MM.1S (cell line): ENCODE results near the gene FBH1.

ENCODE experiments used
- DNase-seq: peaks from one replicate; pipeline ENCODE4 v3.0.0-alpha.2; 2015
- H2AFZ ChIP-seq: fragments of 300-600 bp; sonication (generic); 2 replicates; pipeline ENCODE4 v1.6.0; 2016; ENCODE audit warnings: antibody characterized with exemption, low read length
- H3F3A ChIP-seq: fragments of 300-600 bp; sonication (generic); 2 replicates; pipeline ENCODE4 v1.6.1; 2016; ENCODE audit warnings: mild to moderate bottlenecking, antibody characterized with exemption, low read length, moderate library complexity, mixed read lengths; ENCODE audit not compliant: insufficient read depth
- H3K27ac ChIP-seq: fragments of 300-600 bp; sonication (generic); 2 replicates; pipeline ENCODE4 v1.5.1; 2016; ENCODE audit warnings: mild to moderate bottlenecking, low read length
- H3K27me3 ChIP-seq: fragments of 300-600 bp; sonication (generic); replicated peaks from 2 replicates; pipeline ENCODE4 v1.6.0; 2016; ENCODE audit warnings: low read length; ENCODE audit not compliant: insufficient read depth
- H3K36me3 ChIP-seq: fragments of 300-600 bp; sonication (generic); replicated peaks from 2 replicates; pipeline ENCODE4 v1.6.1; 2016; ENCODE audit warnings: mild to moderate bottlenecking, low read length, mixed read lengths; ENCODE audit not compliant: insufficient read depth
- H3K4me1 ChIP-seq: fragments of 300-600 bp; sonication (generic); 2 replicates; pipeline ENCODE4 v1.6.1; 2016; ENCODE audit warnings: low read length, mixed read lengths
- H3K4me2 ChIP-seq: fragments of 300-600 bp; sonication (generic); 2 replicates; pipeline ENCODE4 v1.6.0; 2016; ENCODE audit warnings: low read depth, low read length
- H3K4me3 ChIP-seq: fragments of 300-600 bp; sonication (generic); 2 replicates; pipeline ENCODE4 v1.5.1; 2016; ENCODE audit warnings: low read length, mixed read lengths
- H3K79me2 ChIP-seq: fragments of 300-600 bp; sonication (generic); 2 replicates; pipeline ENCODE4 v1.6.1; 2016; ENCODE audit warnings: mixed run types, low read length, mixed read lengths
- H3K9ac ChIP-seq: fragments of 300-600 bp; sonication (generic); 2 replicates; pipeline ENCODE4 v1.6.1; 2016; ENCODE audit warnings: low read length, mixed read lengths
- H3K9me2 ChIP-seq: fragments of 300-600 bp; sonication (generic); replicated peaks from 2 replicates; pipeline ENCODE4 v1.6.1; 2016; ENCODE audit warnings: mild to moderate bottlenecking, low read length, mixed read lengths; ENCODE audit not compliant: insufficient read depth
- H3K9me3 ChIP-seq: fragments of 300-600 bp; sonication (generic); replicated peaks from 2 replicates; pipeline ENCODE4 v1.6.1; 2016; ENCODE audit warnings: mild to moderate bottlenecking, low read length, mixed read lengths; ENCODE audit not compliant: insufficient read depth
- H4K20me1 ChIP-seq: fragments of 300-600 bp; sonication (generic); 2 replicates; pipeline ENCODE4 v1.6.1; 2016; ENCODE audit warnings: mild to moderate bottlenecking, low read length, moderate library complexity, mixed read lengths; ENCODE audit not compliant: insufficient read depth
- EZH2 ChIP-seq: fragments of 300-600 bp; sonication (generic); optimal IDR thresholded peaks from 2 replicates; pipeline ENCODE3; 2017; ENCODE audit warnings: low read depth, mild to moderate bottlenecking, antibody characterized with exemption, low read length, mixed read lengths
- EZH2phosphoT487 ChIP-seq: fragments of 300-600 bp; sonication (generic); IDR thresholded peaks from 2 replicates; pipeline ENCODE4 v1.6.1; 2018; ENCODE audit warnings: antibody characterized with exemption, low read length
- TF ChIP-seq, protein P1 (sequence below): fragments of 300-600 bp; sonication (generic); IDR thresholded peaks from 2 replicates; pipeline ENCODE4 v1.5.1; 2016; ENCODE audit warnings: antibody characterized with exemption, low read length, mixed read lengths

Gene FBH1

DNA sequence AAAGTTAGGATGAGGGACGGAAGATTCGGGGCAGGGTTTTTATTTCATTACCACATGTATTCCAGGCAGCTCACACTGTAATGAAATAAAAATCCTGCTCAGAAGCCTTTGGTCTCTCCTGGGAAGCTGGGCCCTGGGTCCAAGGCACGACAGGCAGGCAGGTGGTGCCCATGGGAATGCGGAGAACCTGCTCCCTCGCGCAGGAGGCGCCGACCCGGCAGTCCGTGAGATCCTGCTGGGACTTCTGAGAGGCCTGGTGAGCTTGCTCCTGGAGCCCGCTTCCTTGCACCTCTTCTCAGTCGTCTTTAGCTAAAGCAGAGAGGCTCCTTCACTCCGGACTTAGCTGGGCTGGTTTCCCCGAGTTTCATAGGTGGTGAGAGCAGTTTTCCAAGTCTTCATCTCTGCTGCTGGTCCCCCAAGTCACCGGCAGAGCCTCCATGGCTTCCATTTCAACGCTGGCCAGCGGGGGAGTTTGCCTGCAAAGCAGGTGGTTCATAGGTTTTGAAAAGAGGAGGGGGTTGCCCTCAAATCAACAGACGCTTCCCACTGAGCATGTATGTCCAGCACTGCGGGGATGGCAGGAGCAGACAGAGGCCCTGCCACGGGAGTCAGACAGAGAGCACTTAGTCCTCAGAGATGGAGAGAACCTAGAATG is 62.8 kb downstream of the FBH1 start:
- H3K9me2 ChIP-seq = no peaks in the 10 kb centered on the region
- no peak overlapping the region for H3K9ac ChIP-seq
- no peaks in the 10 kb centered on the region for H3F3A ChIP-seq
- H3K79me2 ChIP-seq = no peaks in the 10 kb centered on the region
- no peaks in the 10 kb centered on the region for H3K27me3 ChIP-seq
- no peak overlapping the region for H3K27ac ChIP-seq
- TF ChIP-seq EZH2phosphoT487 = no peak
- TF ChIP-seq EZH2 = no peak
- TF ChIP-seq, protein P1, sequence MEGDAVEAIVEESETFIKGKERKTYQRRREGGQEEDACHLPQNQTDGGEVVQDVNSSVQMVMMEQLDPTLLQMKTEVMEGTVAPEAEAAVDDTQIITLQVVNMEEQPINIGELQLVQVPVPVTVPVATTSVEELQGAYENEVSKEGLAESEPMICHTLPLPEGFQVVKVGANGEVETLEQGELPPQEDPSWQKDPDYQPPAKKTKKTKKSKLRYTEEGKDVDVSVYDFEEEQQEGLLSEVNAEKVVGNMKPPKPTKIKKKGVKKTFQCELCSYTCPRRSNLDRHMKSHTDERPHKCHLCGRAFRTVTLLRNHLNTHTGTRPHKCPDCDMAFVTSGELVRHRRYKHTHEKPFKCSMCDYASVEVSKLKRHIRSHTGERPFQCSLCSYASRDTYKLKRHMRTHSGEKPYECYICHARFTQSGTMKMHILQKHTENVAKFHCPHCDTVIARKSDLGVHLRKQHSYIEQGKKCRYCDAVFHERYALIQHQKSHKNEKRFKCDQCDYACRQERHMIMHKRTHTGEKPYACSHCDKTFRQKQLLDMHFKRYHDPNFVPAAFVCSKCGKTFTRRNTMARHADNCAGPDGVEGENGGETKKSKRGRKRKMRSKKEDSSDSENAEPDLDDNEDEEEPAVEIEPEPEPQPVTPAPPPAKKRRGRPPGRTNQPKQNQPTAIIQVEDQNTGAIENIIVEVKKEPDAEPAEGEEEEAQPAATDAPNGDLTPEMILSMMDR = no peak
- H4K20me1 ChIP-seq = no peaks in the 10 kb centered on the region
- H3K4me2 ChIP-seq = no peak overlapping the region
- no peaks in the 10 kb centered on the region for H3K4me1 ChIP-seq
- H3K36me3 ChIP-seq = no peaks in the 10 kb centered on the region
- no peaks in the 10 kb centered on the region for H3K9me3 ChIP-seq
- H2AFZ ChIP-seq = no peak overlapping the region
- H3K4me3 ChIP-seq = no peak overlapping the region
- DNase-seq = no peak

- Histone ChIP-seq H3K27ac (no peak overlapping the region), H3F3A (no peaks in the 10 kb centered on the region), H3K9me3 (no peaks in the 10 kb centered on the region), H3K36me3 (no peaks in the 10 kb centered on the region), H3K4me3 (no peak overlapping the region), H4K20me1 (no peaks in the 10 kb centered on the region), H3K79me2 (no peaks in the 10 kb centered on the region), H3K4me2 (no peak overlapping the region), H3K9ac (no peak overlapping the region), H2AFZ (no peak overlapping the region), H3K4me1 (no peaks in the 10 kb centered on the region), H3K9me2 (no peaks in the 10 kb centered on the region), H3K27me3 (no peaks in the 10 kb centered on the region)
- DNase-seq = no peak
- TF ChIP-seq EZH2phosphoT487 = no peak
- TF ChIP-seq, protein P1 = no peak
- TF ChIP-seq EZH2 = no peak
Measured at GRCh38 chr10:5953676-5954075, 63.6 kb downstream of the FBH1 start.

GRCh38 chr10:5956146-5956936 is 66.3 kb downstream of the FBH1 start:
- H3K4me2 ChIP-seq = no peak overlapping the region
- H3K9me2 ChIP-seq = no peaks in the 10 kb centered on the region
- H3K27me3 ChIP-seq = no peaks in the 10 kb centered on the region
- no peaks in the 10 kb centered on the region for H3K79me2 ChIP-seq
- no peaks in the 10 kb centered on the region for H3F3A ChIP-seq
- no peak overlapping the region for H3K4me3 ChIP-seq
- no peak overlapping the region for H2AFZ ChIP-seq
- H3K9ac ChIP-seq = no peak overlapping the region
- no peaks in the 10 kb centered on the region for H4K20me1 ChIP-seq
- no peaks in the 10 kb centered on the region for H3K4me1 ChIP-seq
- 0 out of 2 replicates have a peak, but pooled peaks cover 5% of the 10 kb centered on the region for H3K36me3 ChIP-seq
- TF ChIP-seq, protein P1 = no peak
- TF ChIP-seq EZH2 (no peak), EZH2phosphoT487 (no peak)
- DNase-seq = no peak
- H3K9me3 ChIP-seq = no peaks in the 10 kb centered on the region
- H3K27ac ChIP-seq = no peak overlapping the region
